Metanephros (tissue), 2 donors: ENCODE measurements around the gene RALGAPA1. TPM values are rescaled to one million over a fixed set of nuclear protein-coding genes. Genes with fewer than 3 reads are reported as not detected.

ENCODE experiments used
- small RNA-seq: library from RNA; depleted of rRNA; stranded (forward); fragments of <200 nt; gene quantifications from one replicate; pipeline ENCODE3, GENCODE V24; 2014; ENCODE audit warnings: low replicate concordance
- total RNA-seq: library from RNA; depleted of rRNA; stranded (reverse); fragments of >200 nt; gene quantifications from one replicate; pipeline ENCODE4 v1.2.3, GENCODE V29; 2014

Gene RALGAPA1
- 72.1 TPM for total RNA-seq

GRCh38 chr14:35808638-35809563 lies at the start of gene RALGAPA1:
TSS of gene RALGAPA1 (minus strand) at chr14:35809295. CDS start at chr14:35808835, 460 bp downstream.

GRCh38 chr14:35826218-35826951 lies 17.3 kb upstream of the RALGAPA1 start, which contains the start of gene BRMS1L:
TSS of gene BRMS1L (plus strand) at chr14:35826338. CDS start at chr14:35826517, 179 bp downstream.

GRCh38 chr14:35533357-35534207 lies 275.5 kb downstream of the RALGAPA1 start, which contains the start of gene INSM2:
TSS of gene INSM2 (plus strand) at chr14:35534164. CDS start at chr14:35534253, 89 bp downstream.

Small RNA genes within 50 kb of the gene (small RNA-seq; reads per million reads assigned to genes)
- not detected for gene RF00322

Other genes with a start within 250 kb of the RALGAPA1 start
- 7.5 TPM for gene BRMS1L, start 17.0 kb upstream of the RALGAPA1 start, total RNA-seq